ENCODE measurements around the gene MOB2. TPM values are rescaled to one million over a fixed set of nuclear protein-coding genes. Genes with fewer than 3 reads are reported as not detected.

Gene MOB2
- total RNA-seq, 1 experiment from 2014 or later = 22.7 TPM

GRCh38 chr11:1480191-1480554 lies 6.4 kb downstream of the MOB2 start:
- Histone ChIP-seq H2BK20ac (ENCODE audit: low read depth, low read length, poor library complexity, severe bottlenecking) (no peak overlapping the region), H2AFZ (ENCODE audit: low read length) (no peak overlapping the region), H3K18ac (ENCODE audit: insufficient read length, low read depth, low read length) (no peak overlapping the region), H4K5ac (ENCODE audit: insufficient read length, low read depth, low read length) (no peak overlapping the region), H3K23me2 (ENCODE audit: insufficient read length, low read depth, low read length, poor library complexity, severe bottlenecking) (no peaks in the 10 kb centered on the region), H3K27ac (ENCODE audit: insufficient read length, low read depth, low read length) (no peak overlapping the region), H4K91ac (ENCODE audit: insufficient read length, low read depth, low read length) (no peak overlapping the region), H2BK12ac (ENCODE audit: insufficient read length, low read depth, low read length) (no peak overlapping the region), H3K14ac (ENCODE audit: insufficient read depth, low read length) (no peak overlapping the region), H3K4me2 (ENCODE audit: insufficient read depth, insufficient read length, low read length) (no peak overlapping the region), H3K56ac (ENCODE audit: insufficient read length, low read depth, low read length) (no peak overlapping the region), H3K79me1 (ENCODE audit: insufficient read depth, low read depth, low read length, poor library complexity, severe bottlenecking) (peaks cover 3% of the 10 kb centered on the region), H4K20me1 (ENCODE audit: control insufficient read depth, insufficient read depth, insufficient read length) (no peaks in the 10 kb centered on the region), H2BK5ac (ENCODE audit: insufficient read length, low read length) (no peak overlapping the region), H3K9ac (ENCODE audit: extremely low read depth, insufficient read length, low read length) (no peak overlapping the region), H3K23ac (ENCODE audit: insufficient read length, low read depth, low read length) (no peak overlapping the region), H2AK5ac (ENCODE audit: insufficient read length, low read length) (no peak overlapping the region), H4K8ac (replicated peaks; ENCODE audit: insufficient read length, low read depth, low read length) (no peak overlapping the region), H2BK15ac (ENCODE audit: low read depth, low read length) (no peak overlapping the region), H3K9me3 (ENCODE audit: control insufficient read depth, low read depth, low read length) (no peaks in the 10 kb centered on the region), H3K4ac (ENCODE audit: low read depth, low read length) (no peak overlapping the region), H2BK120ac (ENCODE audit: low read depth, low read length, poor library complexity, severe bottlenecking) (no peak overlapping the region), H3K4me1 (ENCODE audit: insufficient read depth, low read length) (no peaks in the 10 kb centered on the region), H3K79me2 (ENCODE audit: insufficient read depth, low read length) (no peaks in the 10 kb centered on the region), H3T11ph (ENCODE audit: low read length) (no peak overlapping the region), H3K27me3 (ENCODE audit: insufficient read depth, low read length) (no peaks in the 10 kb centered on the region)
- Mint-ChIP-seq H3K4me1 (0 out of 4 replicates have a peak, but pooled peaks cover 0 to 2% of the 10 kb centered on the region in 2 experiments), H3K27ac (peak overlapping the region in 1 of 3 experiments; percentile 76; a peak in 2 of 7 replicates), H3K4me3 (no peak overlapping the region), H3K36me3 (ENCODE audit: insufficient read depth in 1 of 3, low read depth in 3 of 3) (peaks cover 0 to 13% (median 5%) of the 10 kb centered on the region in 3 experiments; a peak in 4 of 7 replicates), H3K27me3 (ENCODE audit: low read depth) (no peaks in the 10 kb centered on the region), H3K9me3 (no peaks in the 10 kb centered on the region)
- no peak for TF ChIP-seq CTCF (conservative IDR thresholded peaks at IDR 0.05)
- no peak for DNase-seq
- WGBS (ENCODE audit: extremely low coverage, insufficient read length, low lambda C conversion rate) = no CpG with 5 or more reads among the region's 13 CpGs
